Thoracic aorta (tissue), 2 donors: Measurements from ENCODE around the gene S1PR3. TPM values are rescaled to one million over a fixed set of nuclear protein-coding genes. Genes with fewer than 3 reads are reported as not detected.

Experiments used
- ATAC-seq: fragments of 150-250 bp; one replicate; pipeline ENCODE4 v1.8.0; 2017; ENCODE audit warnings: low read depth; ENCODE audit not compliant: insufficient number of reproducible peaks, low FRiP score
- DNase-seq: peaks from one replicate; pipeline ENCODE4 v3.0.0-alpha.2; 2020; ENCODE audit warnings: low spot score
- H3K27ac ChIP-seq, 2 donors: fragments of 200-600 bp; sonication (generic); 1 replicate in 1 of 2; 2 replicates in 1 of 2; pipeline ENCODE4 v1.5.1; 2016; ENCODE audit warnings: mild to moderate bottlenecking in 2 of 2, moderate library complexity in 2 of 2
- H3K27me3 ChIP-seq: fragments of 200-600 bp; sonication (generic); replicated peaks from 2 replicates; pipeline ENCODE4 v1.6.0; 2016; ENCODE audit warnings: mild to moderate bottlenecking; ENCODE audit not compliant: insufficient read depth
- H3K36me3 ChIP-seq: fragments of 200-600 bp; sonication (generic); one replicate; pipeline ENCODE4 v1.5.1; 2016
- H3K4me1 ChIP-seq, 2 donors: fragments of 200-600 bp; sonication (generic); 1 replicate in 1 of 2; 2 replicates in 1 of 2; pipeline versions ENCODE4 v1.5.1 to v1.6.0; 2016; ENCODE audit warnings: low read depth in 2 of 2, mild to moderate bottlenecking in 1 of 2; ENCODE audit not compliant: control insufficient read depth in 1 of 2
- H3K4me3 ChIP-seq: fragments of 200-600 bp; sonication (generic); 2 replicates; pipeline ENCODE4 v1.5.1; 2016; ENCODE audit warnings: mild to moderate bottlenecking
- H3K9me3 ChIP-seq: fragments of 200-600 bp; sonication (generic); 2 replicates; pipeline ENCODE4 v1.5.1; 2016
- total RNA-seq, 2 donors: library from RNA; depleted of rRNA; stranded (reverse); fragments of >200 nt; gene quantifications; one replicate each; pipeline versions ENCODE4 v1.1.0 to v1.2.3, GENCODE V29; 2016
- TF ChIP-seq, protein P1 (sequence below): fragments of 200-600 bp; sonication (generic); IDR thresholded peaks from one replicate; pipeline ENCODE4 v1.5.1; 2019; ENCODE audit warnings: antibody characterized with exemption

S1PR3 gene
- total RNA-seq, 2 donors from 2014 or later, result 125 to 173 TPM

DNA sequence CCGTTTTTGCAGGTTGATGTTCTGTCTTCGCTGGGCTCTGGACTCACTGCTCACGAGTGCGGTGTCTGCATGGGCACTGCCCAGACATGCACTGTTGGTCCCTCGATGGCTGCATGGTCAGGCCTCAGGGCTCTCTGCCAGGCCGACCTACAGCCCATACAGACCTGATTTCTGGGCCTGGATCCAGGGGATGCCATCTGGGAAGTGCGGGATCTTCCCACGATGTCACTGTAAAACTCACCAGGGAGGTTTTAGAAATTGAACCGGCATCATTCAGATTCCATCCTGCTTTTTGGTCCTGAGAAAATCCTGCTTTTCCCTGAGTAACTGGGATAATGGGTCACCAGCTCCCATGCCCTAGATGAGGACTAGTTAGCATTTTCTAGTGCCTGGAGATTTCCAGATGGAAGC lies 9.1 kb downstream of the S1PR3 start:
- H3K27me3 ChIP-seq, result no peaks in the 10 kb centered on the region
- peaks cover 25% of the 10 kb centered on the region for H3K36me3 ChIP-seq
- DNase-seq (no peak), ATAC-seq (no peak)
- no peaks in the 10 kb centered on the region for H3K9me3 ChIP-seq
- no peak overlapping the region for H3K4me3 ChIP-seq
- TF ChIP-seq, protein P1, sequence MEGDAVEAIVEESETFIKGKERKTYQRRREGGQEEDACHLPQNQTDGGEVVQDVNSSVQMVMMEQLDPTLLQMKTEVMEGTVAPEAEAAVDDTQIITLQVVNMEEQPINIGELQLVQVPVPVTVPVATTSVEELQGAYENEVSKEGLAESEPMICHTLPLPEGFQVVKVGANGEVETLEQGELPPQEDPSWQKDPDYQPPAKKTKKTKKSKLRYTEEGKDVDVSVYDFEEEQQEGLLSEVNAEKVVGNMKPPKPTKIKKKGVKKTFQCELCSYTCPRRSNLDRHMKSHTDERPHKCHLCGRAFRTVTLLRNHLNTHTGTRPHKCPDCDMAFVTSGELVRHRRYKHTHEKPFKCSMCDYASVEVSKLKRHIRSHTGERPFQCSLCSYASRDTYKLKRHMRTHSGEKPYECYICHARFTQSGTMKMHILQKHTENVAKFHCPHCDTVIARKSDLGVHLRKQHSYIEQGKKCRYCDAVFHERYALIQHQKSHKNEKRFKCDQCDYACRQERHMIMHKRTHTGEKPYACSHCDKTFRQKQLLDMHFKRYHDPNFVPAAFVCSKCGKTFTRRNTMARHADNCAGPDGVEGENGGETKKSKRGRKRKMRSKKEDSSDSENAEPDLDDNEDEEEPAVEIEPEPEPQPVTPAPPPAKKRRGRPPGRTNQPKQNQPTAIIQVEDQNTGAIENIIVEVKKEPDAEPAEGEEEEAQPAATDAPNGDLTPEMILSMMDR, result no peak
- H3K27ac ChIP-seq, result peak overlapping the region; percentile 52 to 74
- peaks cover 21 to 65% of the 10 kb centered on the region in 2 donors for H3K4me1 ChIP-seq

DNA sequence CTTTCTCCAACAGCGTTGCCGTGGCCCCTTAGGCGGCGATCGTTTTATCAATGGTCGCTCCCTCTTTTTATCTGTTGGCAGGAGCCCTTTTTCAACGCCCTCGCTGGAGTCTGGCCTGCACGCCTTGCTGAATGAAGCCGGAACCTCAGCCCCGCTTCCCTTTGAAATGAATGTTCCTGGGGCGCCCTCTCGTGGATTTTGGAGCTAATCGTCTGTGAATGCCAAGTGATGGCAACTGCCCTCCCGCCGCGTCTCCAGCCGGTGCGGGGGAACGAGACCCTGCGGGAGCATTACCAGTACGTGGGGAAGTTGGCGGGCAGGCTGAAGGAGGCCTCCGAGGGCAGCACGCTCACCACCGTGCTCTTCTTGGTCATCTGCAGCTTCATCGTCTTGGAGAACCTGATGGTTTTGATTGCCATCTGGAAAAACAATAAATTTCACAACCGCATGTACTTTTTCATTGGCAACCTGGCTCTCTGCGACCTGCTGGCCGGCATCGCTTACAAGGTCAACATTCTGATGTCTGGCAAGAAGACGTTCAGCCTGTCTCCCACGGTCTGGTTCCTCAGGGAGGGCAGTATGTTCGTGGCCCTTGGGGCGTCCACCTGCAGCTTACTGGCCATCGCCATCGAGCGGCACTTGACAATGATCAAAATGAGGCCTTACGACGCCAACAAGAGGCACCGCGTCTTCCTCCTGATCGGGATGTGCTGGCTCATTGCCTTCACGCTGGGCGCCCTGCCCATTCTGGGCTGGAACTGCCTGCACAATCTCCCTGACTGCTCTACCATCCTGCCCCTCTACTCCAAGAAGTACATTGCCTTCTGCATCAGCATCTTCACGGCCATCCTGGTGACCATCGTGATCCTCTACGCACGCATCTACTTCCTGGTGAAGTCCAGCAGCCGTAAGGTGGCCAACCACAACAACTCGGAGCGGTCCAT lies 10.0 kb downstream of the S1PR3 start:
- Histone ChIP-seq H3K9me3 (no peaks in the 10 kb centered on the region), H3K27me3 (no peaks in the 10 kb centered on the region), H3K4me3 (peak overlapping the region; percentile 43), H3K27ac (peak overlapping the region; percentile 52 to 74), H3K36me3 (peaks cover 23% of the 10 kb centered on the region), H3K4me1 (peaks cover 15 to 56% of the 10 kb centered on the region in 2 donors)
- DNase-seq (peak; percentile 73), ATAC-seq (no peak)
- TF ChIP-seq, protein P1, result peak; percentile 83

DNA sequence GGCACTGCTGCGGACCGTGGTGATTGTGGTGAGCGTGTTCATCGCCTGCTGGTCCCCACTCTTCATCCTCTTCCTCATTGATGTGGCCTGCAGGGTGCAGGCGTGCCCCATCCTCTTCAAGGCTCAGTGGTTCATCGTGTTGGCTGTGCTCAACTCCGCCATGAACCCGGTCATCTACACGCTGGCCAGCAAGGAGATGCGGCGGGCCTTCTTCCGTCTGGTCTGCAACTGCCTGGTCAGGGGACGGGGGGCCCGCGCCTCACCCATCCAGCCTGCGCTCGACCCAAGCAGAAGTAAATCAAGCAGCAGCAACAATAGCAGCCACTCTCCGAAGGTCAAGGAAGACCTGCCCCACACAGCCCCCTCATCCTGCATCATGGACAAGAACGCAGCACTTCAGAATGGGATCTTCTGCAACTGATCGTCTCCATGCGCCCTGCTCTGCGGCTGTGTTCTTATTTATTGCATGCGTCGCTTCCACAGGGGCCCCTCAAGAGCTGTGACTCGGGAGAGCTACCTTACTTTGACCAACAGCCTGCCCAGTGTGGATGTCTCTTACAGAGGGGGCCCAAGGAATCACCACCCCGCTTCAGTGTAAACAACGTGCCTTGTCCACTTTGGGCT lies 10.8 kb downstream of the S1PR3 start:
- no peak overlapping the region for H3K27ac ChIP-seq
- DNase-seq (no peak), ATAC-seq (no peak)
- H3K4me1 ChIP-seq, result peaks cover 15 to 48% of the 10 kb centered on the region in 2 donors
- H3K4me3 ChIP-seq, result no peak overlapping the region
- TF ChIP-seq, protein P1, result no peak
- H3K27me3 ChIP-seq, result no peaks in the 10 kb centered on the region
- peaks cover 23% of the 10 kb centered on the region for H3K36me3 ChIP-seq
- H3K9me3 ChIP-seq, result no peaks in the 10 kb centered on the region

DNA sequence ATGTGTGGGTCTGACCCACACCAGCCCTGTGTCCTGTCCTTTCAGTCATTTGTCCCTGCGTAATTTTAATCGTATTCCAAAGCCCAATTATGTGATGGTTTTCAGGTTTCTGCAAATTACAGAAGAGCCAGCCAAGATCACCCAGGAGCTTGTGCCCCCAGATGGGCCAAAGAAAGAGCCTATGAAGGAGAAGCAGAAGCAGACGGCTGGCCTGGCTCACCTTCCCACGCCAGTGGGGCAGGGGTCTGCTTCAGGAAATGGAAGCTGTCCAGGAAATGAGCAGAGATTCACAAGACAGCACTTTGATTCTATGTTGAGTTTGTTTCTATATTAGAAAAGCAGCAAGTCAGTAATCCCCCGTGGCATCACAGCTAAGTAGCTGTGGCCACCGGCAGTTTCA lies 11.7 kb downstream of the S1PR3 start:
- Histone ChIP-seq H3K4me1 (peaks cover 13 to 39% of the 10 kb centered on the region in 2 donors), H3K4me3 (no peak overlapping the region), H3K27me3 (no peaks in the 10 kb centered on the region), H3K36me3 (peaks cover 23% of the 10 kb centered on the region), H3K9me3 (no peaks in the 10 kb centered on the region), H3K27ac (no peak overlapping the region)
- TF ChIP-seq, protein P1, result no peak
- no peak for DNase-seq
- no peak for ATAC-seq

DNA sequence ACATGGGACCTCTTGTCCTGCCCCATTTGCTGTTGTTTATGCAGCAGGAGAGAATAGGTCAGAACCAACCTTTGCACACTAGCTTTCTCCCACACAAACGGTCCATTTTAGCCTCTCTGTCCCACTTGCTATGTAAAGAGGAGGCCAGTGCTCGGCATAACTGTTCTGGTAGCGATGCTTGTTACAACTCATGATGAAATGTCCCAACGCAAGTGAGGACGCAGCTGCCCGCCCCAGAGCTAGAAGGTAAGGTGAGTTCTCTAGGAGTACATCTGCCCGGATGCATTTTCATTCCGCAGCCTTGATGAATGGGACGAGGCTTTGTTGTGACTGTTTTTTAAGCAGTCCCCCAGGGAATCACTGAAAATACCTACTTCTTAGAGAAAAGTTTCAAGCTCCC lies 14.1 kb downstream of the S1PR3 start:
- TF ChIP-seq, protein P1, result no peak
- H3K4me1 ChIP-seq, result peaks cover 3 to 17% of the 10 kb centered on the region in 2 donors
- DNase-seq, result no peak

More for the DNA sequence above, 14.1 kb downstream of the S1PR3 start:
- ATAC-seq, result no peak
- Histone ChIP-seq H3K4me3 (no peak overlapping the region), H3K27me3 (no peaks in the 10 kb centered on the region), H3K27ac (no peak overlapping the region), H3K9me3 (no peaks in the 10 kb centered on the region), H3K36me3 (peaks cover 23% of the 10 kb centered on the region)
